Measurements from ENCODE around the gene ZMIZ1.

- no peak for TF ChIP-seq CTCF (IDR thresholded peaks at IDR 0.05)
- no peak for TF ChIP-seq ZFX (IDR thresholded peaks at IDR 0.05; ENCODE audit: borderline replicate concordance)
Measured at GRCh38 chr10:79044846-79045245, 23.9 kb upstream of the ZMIZ1 start.
